Upper lobe of left lung (tissue), 6 donors: ENCODE measurements around the gene KIF26B. TPM values are rescaled to one million over a fixed set of nuclear protein-coding genes. Genes with fewer than 3 reads are reported as not detected.
A peak's percentile ranks its signal among the peaks of the same experiment; 100 is the strongest.

Experiments
- ATAC-seq, 2 donors: fragments of 200-7000 bp; cut with Tn5 transposase; one replicate each; pipeline ENCODE4 v1.9.1; 2022; ENCODE audit warnings: mild to moderate bottlenecking in 2 of 2, moderate library complexity in 2 of 2; ENCODE audit not compliant: low FRiP score in 2 of 2
- DNase-seq, 2 donors: peaks; one replicate each; pipeline ENCODE4 v3.0.0-alpha.2; 2019 to 2020
- H3K27ac ChIP-seq, 4 donors: fragments of 200-600 bp; sonication (generic); one replicate each; pipeline ENCODE4 v1.5.1; 2016 to 2019
- H3K27me3 ChIP-seq, 4 donors: fragments of 200-600 bp; sonication (generic); one replicate each; pipeline ENCODE4 v1.5.1; 2017 to 2019
- H3K36me3 ChIP-seq, 4 donors: fragments of 200-600 bp; sonication (generic); one replicate each; pipeline ENCODE4 v1.5.1; 2016 to 2019
- H3K4me1 ChIP-seq, 4 donors: fragments of 200-600 bp; sonication (generic); one replicate each; pipeline ENCODE4 v1.5.1; 2018 to 2019
- H3K4me3 ChIP-seq, 4 donors: fragments of 200-600 bp; sonication (generic); one replicate each; pipeline ENCODE4 v1.5.1; 2017 to 2019; ENCODE audit warnings: mild to moderate bottlenecking in 2 of 4, moderate library complexity in 1 of 4
- H3K9me3 ChIP-seq, 4 donors: fragments of 200-600 bp; sonication (generic); one replicate each; pipeline ENCODE4 v1.5.1; 2018 to 2019
- CTCF ChIP-seq, 6 experiments: fragments of 450-650 bp in 4 of 6; fragments of 200-600 bp in 2 of 6; sonication (generic) in 2 of 6; IDR thresholded peaks; one replicate each; pipeline ENCODE4 v1.5.1; 2016 to 2019; ENCODE audit warnings: antibody characterized with exemption in 6 of 6
- EP300 ChIP-seq, 4 donors: sonication (generic); formaldehyde crosslinking; IDR thresholded peaks; one replicate each; pipeline ENCODE4 v1.5.1; 2017; ENCODE audit warnings: antibody characterized with exemption in 4 of 4, control low read depth in 2 of 4
- POLR2A ChIP-seq, 4 donors: fragments of 450-650 bp; IDR thresholded peaks; one replicate each; pipeline ENCODE4 v1.5.1; 2016 to 2017; ENCODE audit warnings: antibody characterized with exemption in 4 of 4, mild to moderate bottlenecking in 2 of 4
- POLR2AphosphoS5 ChIP-seq, 2 donors: sonication (generic); formaldehyde crosslinking; IDR thresholded peaks; one replicate each; pipeline ENCODE4 v1.5.1; 2017; ENCODE audit warnings: antibody characterized with exemption in 2 of 2
- WGBS, 2 donors: methylation state at CpG; one replicate each; pipeline ENCODE4 v1.1.5; 2017 to 2018; 5-methylcytosine and 5-hydroxymethylcytosine counted together
- total RNA-seq, 6 donors: library from RNA; depleted of rRNA in 4 of 6; stranded (reverse); fragments of >200 nt in 4 of 6; gene quantifications; one replicate each; pipeline versions ENCODE4 v1.1.0 to v1.2.1, GENCODE V29; 2016 to 2021
- donor health status: DM: no; HTN: no; CAD: no; lungs with moderate emphysema.
- donor health status: DM: no; HTN: yes; CAD: no; lungs with severe emphysema.

KIF26B gene
- total RNA-seq, 6 donors from 2014 or later = 1.2 to 4.3 (median 2.1) TPM

DNA sequence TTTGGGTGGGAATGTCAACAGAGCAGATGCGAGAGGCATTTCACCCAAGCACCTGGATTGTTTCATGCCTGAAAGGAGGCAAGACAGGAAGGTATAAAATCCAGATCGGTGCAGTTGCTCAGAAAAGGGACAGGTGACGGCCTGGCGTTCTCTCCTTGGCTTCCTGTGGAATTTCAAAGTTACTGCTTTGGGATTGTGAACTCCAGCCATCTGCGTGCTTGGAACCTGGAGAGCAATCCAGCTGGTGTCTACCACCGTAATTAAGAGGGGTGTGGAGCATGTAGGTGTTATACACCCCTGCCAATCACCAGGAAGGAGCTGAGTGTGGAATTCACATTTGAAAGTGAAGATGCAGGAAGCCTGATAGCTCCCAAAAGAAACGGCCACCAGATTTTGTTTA lies 286.1 kb downstream of the KIF26B start:
- Histone ChIP-seq H3K27ac (no peak overlapping the region), H3K4me3 (no peak overlapping the region), H3K9me3 (no peaks in the 10 kb centered on the region), H3K4me1 (peaks cover 0 to 4% (median 0%) of the 10 kb centered on the region in 4 donors), H3K36me3 (no peaks in the 10 kb centered on the region), H3K27me3 (no peaks in the 10 kb centered on the region)
- no peak for TF ChIP-seq EP300 (IDR thresholded peaks at IDR 0.05)
- no peak for TF ChIP-seq POLR2A (IDR thresholded peaks at IDR 0.05)
- TF ChIP-seq POLR2AphosphoS5 (IDR thresholded peaks at IDR 0.05) = no peak
- TF ChIP-seq CTCF (IDR thresholded peaks at IDR 0.05) = no peak
- DNase-seq (no peak), ATAC-seq (no peak)
- WGBS, 2 donors = 41 to 54% methylated on average over 6 to 7 of the region's 7 CpGs

DNA sequence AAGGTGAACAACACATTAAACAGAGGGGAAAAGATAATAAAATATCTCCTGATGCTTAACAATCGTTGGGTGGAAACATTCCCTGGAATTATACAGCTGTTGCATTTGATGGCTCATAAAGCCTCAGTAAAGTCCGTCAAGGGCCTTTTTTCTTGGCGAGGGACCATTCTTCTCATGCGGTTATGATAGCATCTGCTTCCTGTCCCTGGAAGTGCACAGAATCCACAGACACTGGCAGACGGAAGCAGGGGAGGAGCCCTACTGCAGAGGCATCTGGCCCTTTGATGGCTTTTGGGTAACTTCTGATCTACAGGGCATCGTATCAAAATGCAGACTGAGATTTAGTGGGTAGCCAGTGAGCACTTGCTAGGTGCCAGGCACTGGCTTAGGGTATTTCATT lies 286.9 kb downstream of the KIF26B start:
- no peak for DNase-seq
- no peak for TF ChIP-seq CTCF (IDR thresholded peaks at IDR 0.05)
- TF ChIP-seq POLR2AphosphoS5 (IDR thresholded peaks at IDR 0.05) = no peak
- TF ChIP-seq POLR2A (IDR thresholded peaks at IDR 0.05) = no peak
- TF ChIP-seq EP300 (IDR thresholded peaks at IDR 0.05) = no peak
- Histone ChIP-seq H3K4me1 (peaks cover 0 to 4% (median 0%) of the 10 kb centered on the region in 4 donors), H3K4me3 (no peak overlapping the region), H3K36me3 (no peaks in the 10 kb centered on the region), H3K9me3 (no peaks in the 10 kb centered on the region), H3K27ac (no peak overlapping the region), H3K27me3 (no peaks in the 10 kb centered on the region)
- WGBS, 2 donors = 12 to 23% methylated on average over 6 of the region's 6 CpGs
- ATAC-seq = peak in 1 of 2 donors; percentile 38

- Histone ChIP-seq H3K27me3 (no peaks in the 10 kb centered on the region), H3K9me3 (no peaks in the 10 kb centered on the region), H3K4me1 (peaks cover 0 to 4% (median 0%) of the 10 kb centered on the region in 4 donors), H3K27ac (no peak overlapping the region), H3K4me3 (no peak overlapping the region), H3K36me3 (no peaks in the 10 kb centered on the region)
- 84 to 88% methylated on average over 11 to 14 of the region's 14 CpGs for WGBS, 2 donors
- ATAC-seq = no peak
- DNase-seq = no peak
- TF ChIP-seq CTCF (IDR thresholded peaks at IDR 0.05) = no peak
- no peak for TF ChIP-seq POLR2AphosphoS5 (IDR thresholded peaks at IDR 0.05)
- TF ChIP-seq EP300 (IDR thresholded peaks at IDR 0.05) = no peak
- TF ChIP-seq POLR2A (IDR thresholded peaks at IDR 0.05) = no peak
Observed at GRCh38 chr1:245444147-245444828, 289.5 kb downstream of the KIF26B start.

- Histone ChIP-seq H3K27ac (no peak overlapping the region), H3K27me3 (no peaks in the 10 kb centered on the region), H3K9me3 (no peaks in the 10 kb centered on the region), H3K4me1 (peaks cover 0 to 4% (median 0%) of the 10 kb centered on the region in 4 donors), H3K4me3 (no peak overlapping the region), H3K36me3 (no peaks in the 10 kb centered on the region)
- WGBS, 2 donors = 91 to 92% methylated on average over 5 of the region's 5 CpGs
- ATAC-seq = no peak
- no peak for DNase-seq
- TF ChIP-seq EP300 (IDR thresholded peaks at IDR 0.05) (no peak), POLR2AphosphoS5 (IDR thresholded peaks at IDR 0.05) (no peak), CTCF (IDR thresholded peaks at IDR 0.05) (no peak), POLR2A (IDR thresholded peaks at IDR 0.05) (no peak)
Observed at GRCh38 chr1:245444945-245445344, 290.2 kb downstream of the KIF26B start.

DNA sequence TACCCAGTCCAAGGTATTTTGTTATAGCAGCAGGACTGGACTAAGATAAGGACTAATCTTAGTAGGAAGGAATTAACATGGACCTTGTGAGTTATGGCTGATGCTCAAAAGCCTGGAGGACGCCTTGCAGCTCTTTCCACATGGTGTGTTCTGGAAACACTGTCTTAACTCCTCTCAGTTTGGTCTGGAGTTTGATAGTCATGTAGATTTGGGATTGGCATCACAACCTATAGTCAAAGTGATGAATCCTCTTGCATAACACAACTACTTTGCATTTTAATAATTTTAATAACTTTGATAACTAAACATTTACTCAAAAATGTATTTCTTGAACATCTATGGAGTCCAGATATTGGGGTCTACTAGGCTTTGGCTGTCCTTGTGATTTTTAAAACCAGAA lies 293.7 kb downstream of the KIF26B start:
- ATAC-seq = no peak
- Histone ChIP-seq H3K4me1 (no peaks in the 10 kb centered on the region), H3K27me3 (no peaks in the 10 kb centered on the region), H3K9me3 (no peaks in the 10 kb centered on the region), H3K27ac (no peak overlapping the region), H3K36me3 (no peaks in the 10 kb centered on the region), H3K4me3 (no peak overlapping the region)
- WGBS, 2 donors = 87 to 100% methylated on average over 1 of the region's 1 CpG
- no peak for DNase-seq
- TF ChIP-seq CTCF (IDR thresholded peaks at IDR 0.05) = no peak
- no peak for TF ChIP-seq POLR2A (IDR thresholded peaks at IDR 0.05)
- no peak for TF ChIP-seq EP300 (IDR thresholded peaks at IDR 0.05)
